Inflammatory macrophage (primary cell): ENCODE results near the gene PIGU.
A peak's percentile ranks its signal among the peaks of the same experiment; 100 is the strongest.
"Not testable (repeated sequence)": the region's sequence is repeated elsewhere in the genome, so short reads cannot be mapped to it uniquely, and the experiment has no call there.

ENCODE experiments used
- DNase-seq, 2 donors: peaks; one replicate each; pipeline ENCODE4 v3.0.0-alpha.2; 2020 to 2022

PIGU gene

GRCh38 chr20:34706302-34706875 lies 29.5 kb upstream of the PIGU start:
- DNase-seq = no peak

- peak; percentile 36 to 53 for DNase-seq
Observed at GRCh38 chr20:34705397-34706301, 28.8 kb upstream of the PIGU start.

- DNase-seq = no peak
Observed at GRCh38 chr20:34705008-34705396, 28.1 kb upstream of the PIGU start.

DNA sequence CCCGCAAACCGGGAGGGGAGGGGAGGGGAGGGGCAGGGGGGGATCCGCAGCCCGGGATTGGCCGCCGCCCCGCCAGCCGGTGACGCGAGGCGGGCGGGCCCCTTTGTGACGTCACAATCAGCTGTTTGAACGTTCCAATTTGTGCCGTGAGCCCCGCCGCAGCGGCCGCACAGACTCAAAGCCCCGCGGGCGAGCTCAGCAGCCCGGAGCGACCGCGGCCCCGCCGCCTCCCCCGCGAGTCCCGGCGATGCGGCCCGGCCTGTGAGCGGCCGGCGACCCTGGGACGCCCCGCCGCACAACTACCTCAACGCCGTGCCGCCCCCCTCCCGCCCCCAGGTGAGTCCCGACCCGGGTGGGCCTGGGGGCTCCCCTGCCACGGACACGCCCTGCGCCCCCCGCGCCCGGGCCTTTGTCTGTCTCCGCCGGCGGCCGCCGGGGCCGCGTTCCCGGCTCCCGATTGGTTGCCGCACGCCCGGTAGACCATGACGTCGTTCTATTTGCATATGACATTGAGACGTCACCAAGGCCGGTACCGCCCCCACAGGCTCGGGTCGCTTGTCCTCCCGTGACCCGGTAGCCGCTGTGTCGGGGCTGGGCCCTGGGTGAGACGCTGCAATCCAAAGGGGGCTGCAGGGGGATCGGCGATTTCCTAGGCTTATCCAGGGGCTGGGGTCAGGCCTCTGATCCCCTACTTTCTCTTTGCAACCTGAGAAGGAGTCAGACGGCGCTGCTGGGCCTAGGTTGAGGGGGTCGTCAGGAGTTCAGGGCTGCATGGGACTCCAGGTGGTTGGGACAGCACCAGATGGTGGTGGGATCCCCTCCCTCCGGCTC lies 27.5 kb upstream of the PIGU start, which contains the start of gene TP53INP2:
TP53INP2 (plus strand) TSS at position 168 of the 831 bp plus-strand sequence. CDS start 4,396 bp downstream, outside the sequence.
- DNase-seq = peak; percentile 92 to 96

DNA sequence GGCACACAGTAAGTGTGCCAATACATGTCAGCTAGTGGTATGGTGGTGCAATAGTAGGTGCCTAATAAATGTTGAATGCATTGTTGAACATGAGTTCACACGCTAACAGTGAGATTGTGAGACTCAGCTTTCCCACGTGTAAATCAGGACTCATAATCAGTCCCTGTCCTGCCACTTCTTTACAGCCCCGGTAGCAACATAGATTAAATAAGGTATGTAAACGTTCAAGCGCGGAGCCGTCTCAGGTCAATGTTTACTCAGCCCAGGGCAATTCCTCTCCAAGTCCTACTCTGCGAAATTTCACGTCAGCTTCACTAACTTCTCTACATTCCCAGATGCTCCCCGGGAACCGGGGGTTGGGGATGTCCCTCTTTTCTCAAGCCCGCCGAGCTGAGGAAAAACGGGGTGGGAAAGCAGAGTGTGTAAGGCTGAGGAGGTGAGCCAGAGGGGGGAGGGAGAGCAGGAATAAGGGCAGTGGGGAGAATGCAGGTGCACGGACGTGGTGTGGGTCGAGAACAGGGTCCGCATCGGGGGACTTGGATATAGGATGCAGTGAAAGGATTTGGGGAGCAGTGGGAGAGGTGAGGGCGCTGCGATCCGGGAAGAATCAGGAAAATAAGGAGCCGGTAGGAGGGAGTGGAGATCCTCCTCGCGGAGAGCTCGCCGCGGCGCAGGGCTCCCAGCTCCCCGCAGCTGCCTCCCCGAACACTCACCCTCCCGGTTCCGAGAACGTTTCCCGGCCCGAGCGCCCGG lies 26.7 kb upstream of the PIGU start:
- no peak for DNase-seq

GRCh38 chr20:34703061-34703423 lies 26.1 kb upstream of the PIGU start:
- no peak for DNase-seq

DNA sequence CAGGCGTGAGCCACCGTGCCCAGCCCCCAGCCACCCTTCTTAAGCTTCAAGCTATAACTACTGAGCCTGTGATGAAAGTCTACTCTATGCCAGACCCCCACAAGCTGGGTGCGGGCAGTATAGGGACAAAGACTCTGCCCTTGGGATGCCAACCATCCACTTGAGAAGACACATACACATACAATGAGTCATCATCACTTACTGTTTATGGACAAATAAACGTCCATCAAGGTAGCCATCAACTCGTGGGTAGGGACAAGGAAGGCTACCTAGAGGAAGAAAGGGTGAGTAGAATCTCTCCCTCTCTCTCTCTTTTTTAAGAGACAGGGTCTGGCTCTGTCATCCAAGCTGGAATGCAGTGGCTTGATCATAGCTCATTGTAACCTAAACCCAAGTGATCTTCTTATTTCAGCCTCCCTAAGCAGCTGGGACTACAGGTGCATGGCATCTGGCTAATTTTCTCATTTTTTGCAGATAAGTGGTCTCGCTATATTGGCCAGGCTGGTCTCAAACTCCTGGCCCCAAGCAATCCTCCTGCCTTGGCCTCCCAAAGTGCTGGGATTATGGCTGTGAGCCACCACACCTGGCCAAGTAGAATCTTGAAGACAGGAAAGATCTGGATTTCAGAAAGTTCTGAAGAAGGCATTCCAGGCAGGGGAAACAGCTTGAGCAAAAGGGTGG lies 24.7 kb upstream of the PIGU start:
- no peak for DNase-seq

DNA sequence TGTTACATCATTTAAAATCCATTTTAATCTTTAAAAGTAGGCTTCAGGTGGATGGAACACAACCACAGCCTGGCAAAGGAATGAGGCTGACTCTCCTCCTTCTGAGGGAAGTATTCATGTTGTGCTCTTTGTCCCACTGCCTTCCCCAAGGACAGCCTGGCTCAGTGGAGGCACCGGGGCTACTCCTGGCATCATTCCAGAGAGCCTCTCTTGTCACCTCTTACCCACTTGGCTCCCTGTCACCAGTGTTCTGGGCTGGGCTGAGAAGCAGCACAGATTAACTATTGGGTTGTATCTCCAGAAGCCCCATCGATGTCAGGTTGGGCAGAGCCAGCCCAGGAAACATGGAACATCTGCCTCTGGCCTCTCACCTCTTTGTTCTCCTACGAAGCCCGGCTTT lies 16.5 kb upstream of the PIGU start:
- DNase-seq = no peak

DNA sequence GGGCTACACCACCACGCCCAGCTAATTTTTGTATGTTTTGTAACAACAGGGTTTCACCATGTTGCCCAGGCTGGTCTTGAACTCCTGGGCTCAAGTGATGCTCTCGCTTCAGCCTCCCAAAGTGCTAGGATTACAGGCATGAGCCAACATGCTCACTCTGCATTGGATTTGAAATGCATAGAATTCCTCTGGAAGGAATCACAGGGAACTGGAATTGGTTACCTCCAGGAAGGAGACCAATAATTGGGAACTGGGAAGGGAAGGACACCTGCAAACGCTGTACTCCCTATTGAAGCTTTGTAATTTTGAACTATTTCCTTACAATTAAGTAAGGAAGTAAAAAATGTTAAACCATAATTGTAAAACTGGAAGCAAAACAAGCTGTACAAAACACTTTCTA lies 14.9 kb upstream of the PIGU start:
- no peak for DNase-seq

DNA sequence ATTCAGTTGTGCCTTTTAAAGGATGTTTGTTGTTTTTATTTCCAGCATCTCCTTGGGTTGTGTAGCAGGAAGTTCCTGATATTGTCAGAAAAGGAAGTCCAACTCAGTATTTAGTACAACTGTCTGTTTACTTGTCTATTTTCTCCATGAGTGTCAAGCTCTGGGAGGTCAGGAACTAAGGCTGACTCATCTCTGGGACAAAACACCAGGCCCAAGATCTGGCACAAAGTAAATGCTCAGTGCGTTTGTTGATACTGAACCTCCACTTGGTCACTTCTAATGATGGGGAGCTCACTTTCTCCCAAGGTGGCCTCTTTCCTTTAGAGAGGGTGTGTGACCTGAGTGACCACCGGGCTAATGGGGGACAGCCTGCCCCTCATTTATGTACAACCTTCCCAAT lies 12.6 kb upstream of the PIGU start:
- DNase-seq = peak; percentile 50 to 63

DNA sequence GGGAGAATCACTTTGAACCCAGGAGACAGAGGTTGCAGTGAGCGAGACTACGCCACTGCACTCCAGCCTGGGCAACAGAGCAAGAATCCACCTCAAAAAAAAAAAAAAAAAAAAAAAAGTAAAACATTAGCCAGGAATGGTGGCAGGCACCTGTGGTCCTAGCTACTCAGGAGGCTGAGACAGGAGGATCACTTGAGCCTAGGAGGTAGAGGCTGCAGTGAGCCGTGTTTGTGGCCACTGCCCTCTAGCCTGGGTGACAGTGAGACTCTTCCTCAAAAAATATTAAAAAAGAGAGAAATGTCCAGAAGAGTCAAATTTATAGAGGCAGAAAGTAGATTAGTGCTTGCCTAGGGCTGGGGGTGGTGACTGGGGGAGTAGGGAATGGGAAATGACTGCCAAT lies 6.8 kb upstream of the PIGU start:
- DNase-seq = no peak

DNA sequence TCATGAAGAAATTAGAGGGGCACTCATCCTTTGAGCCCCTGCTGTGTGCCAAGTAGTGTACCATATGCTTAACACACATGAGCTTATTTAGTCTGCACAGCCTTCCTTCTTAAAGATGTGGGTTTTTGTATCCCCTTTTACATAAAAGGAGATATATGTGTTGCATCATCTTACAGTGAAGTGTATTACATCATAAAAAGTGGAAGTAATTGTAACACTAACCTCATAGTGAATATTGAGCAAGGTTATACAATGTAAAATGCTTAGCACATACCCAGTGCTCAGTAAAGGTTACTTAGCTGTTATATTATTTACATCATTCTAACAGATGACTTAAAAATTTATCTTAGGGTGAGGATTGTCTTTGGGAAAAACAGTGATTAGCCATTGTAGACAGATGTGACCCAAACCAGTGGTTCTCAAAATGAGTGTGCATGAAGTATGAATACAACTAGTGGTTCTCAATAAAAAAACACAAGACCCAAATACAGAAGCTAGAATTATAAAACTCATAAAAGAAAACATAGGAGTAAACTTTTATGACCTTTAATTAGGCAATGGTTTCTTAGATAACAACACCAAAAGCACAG lies 3.8 kb upstream of the PIGU start:
- DNase-seq = peak; percentile 49 to 97

GRCh38 chr20:34675993-34676641 lies 775 bp downstream of the PIGU start:
- peak in 1 of 2 donors; percentile 8 for DNase-seq

- DNase-seq = no peak
Observed at GRCh38 chr20:34675561-34675960, 1.3 kb downstream of the PIGU start.

- DNase-seq = no peak
Observed at GRCh38 chr20:34673412-34673811, 3.5 kb downstream of the PIGU start.

DNA sequence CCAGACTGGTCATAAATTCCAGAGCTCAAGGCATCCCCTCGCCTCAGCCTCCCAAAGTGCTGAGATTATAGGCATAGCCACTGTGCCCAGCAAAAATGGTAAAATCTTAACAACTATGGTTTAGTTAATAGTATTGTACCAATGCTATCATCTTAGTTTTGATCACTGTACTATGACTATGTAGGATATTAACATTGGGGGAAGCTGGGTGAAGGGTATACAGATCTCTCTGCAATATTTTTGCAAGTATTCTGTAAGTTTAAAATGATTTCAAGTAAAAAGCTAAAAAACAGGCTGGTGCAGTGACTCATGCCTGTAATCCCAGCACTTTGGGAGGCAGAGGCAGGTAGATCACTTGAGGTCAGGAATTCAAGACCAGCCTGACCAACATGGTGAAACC lies 7.8 kb downstream of the PIGU start:
- DNase-seq = no peak

GRCh38 chr20:34664751-34665150 lies 12.1 kb downstream of the PIGU start:
- not testable (repeated sequence) for DNase-seq

GRCh38 chr20:34663213-34663943 lies 13.5 kb downstream of the PIGU start:
- DNase-seq = no peak

DNA sequence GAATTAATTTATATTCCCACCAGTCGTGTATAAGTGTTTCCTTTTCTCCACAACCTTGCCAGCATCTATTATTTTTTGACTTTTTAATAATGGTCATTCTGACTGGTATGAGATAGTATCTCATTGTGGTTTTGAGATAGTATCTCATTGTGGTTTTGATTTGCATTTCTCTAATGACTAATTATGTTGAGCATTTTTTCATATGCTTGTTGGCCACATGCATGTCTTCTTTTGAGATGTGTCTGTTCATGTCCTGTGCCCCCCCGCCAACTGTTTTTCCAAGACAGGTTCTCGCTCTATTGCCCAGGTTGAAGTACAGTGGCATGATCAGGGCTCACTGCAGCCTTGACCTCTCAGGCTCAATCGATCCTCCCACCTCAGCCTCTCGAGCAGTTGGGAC lies 15.1 kb downstream of the PIGU start:
- DNase-seq = not testable (repeated sequence)

GRCh38 chr20:34658654-34659053 lies 18.2 kb downstream of the PIGU start:
- DNase-seq = not testable (repeated sequence)
